ENCODE results near the gene FMNL2.

Gene FMNL2

DNA sequence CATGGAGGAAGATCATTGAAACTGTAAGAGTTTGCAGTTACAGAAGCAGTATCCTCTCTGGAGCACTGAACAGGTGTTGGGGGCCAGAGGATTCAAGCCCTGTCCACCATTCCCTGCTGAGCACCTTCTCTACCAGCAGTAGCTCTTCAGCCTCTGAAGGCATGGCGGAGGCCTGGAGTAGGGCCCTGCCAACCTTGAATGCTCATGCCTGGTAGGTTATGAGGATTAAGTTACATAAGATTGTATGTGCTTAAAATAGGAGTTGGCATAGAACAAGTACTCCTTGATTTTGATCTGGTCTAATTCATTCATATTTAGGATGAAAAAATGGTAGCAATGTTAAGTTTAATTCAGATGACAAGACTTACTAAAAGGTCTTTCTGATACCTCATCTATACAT lies 40.2 kb downstream of the FMNL2 start:
- H3K9me3 ChIP-seq (ENCODE audit: insufficient read depth, low read length), result no peaks in the 10 kb centered on the region
- no peaks in the 10 kb centered on the region for H3K27me3 ChIP-seq (ENCODE audit: low read length)
- TF ChIP-seq EZH2phosphoT487 (conservative IDR thresholded peaks at IDR 0.05; ENCODE audit: low read length), result no peak
- H3K79me2 ChIP-seq (ENCODE audit: insufficient read depth, low read length), result no peaks in the 10 kb centered on the region
- no peak overlapping the region for H3K4me3 ChIP-seq (ENCODE audit: insufficient read depth, low read length, poor library complexity, severe bottlenecking)
- H3K27ac ChIP-seq (ENCODE audit: low read depth, low read length), result no peak overlapping the region
- H2AFZ ChIP-seq (ENCODE audit: low read depth, low read length, severe bottlenecking), result no peak overlapping the region
- H3F3A ChIP-seq (ENCODE audit: insufficient read depth), result no peaks in the 10 kb centered on the region
- no peaks in the 10 kb centered on the region for H3K9me2 ChIP-seq (replicated peaks; ENCODE audit: insufficient read depth, low read length)
- no peak overlapping the region for H3K4me2 ChIP-seq (ENCODE audit: low read depth, low read length, poor library complexity, severe bottlenecking)
- no peaks in the 10 kb centered on the region for H4K20me1 ChIP-seq (ENCODE audit: low read depth, low read length)
- H3K36me3 ChIP-seq (ENCODE audit: low read length), result no peaks in the 10 kb centered on the region
- no peak overlapping the region for H3K9ac ChIP-seq (ENCODE audit: low read length)

DNA sequence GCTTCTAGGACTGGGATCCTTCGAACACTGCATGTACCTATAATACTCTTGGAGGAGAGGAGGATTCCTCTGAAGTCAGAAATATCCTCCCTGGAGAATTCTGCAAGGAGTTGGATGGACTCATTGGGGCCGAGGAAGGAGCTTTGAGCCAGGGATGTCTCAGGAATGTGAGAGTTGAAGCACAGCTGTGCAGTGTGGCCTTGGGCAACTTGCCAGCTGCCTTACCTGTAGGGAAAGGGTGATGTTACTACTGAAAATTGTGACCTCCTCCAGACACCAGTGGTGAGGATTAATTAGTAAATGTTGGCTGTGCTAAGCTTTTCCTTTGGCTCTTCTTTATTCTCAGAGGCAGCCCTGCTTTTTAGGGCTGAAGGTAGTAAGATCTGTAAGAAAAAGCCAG lies 41.4 kb downstream of the FMNL2 start:
- H3K27ac ChIP-seq (ENCODE audit: low read depth, low read length), result no peak overlapping the region
- H3K79me2 ChIP-seq (ENCODE audit: insufficient read depth, low read length), result no peaks in the 10 kb centered on the region
- no peaks in the 10 kb centered on the region for H3K27me3 ChIP-seq (ENCODE audit: low read length)
- H3K36me3 ChIP-seq (ENCODE audit: low read length), result no peaks in the 10 kb centered on the region
- no peak overlapping the region for H3K9ac ChIP-seq (ENCODE audit: low read length)
- no peaks in the 10 kb centered on the region for H3F3A ChIP-seq (ENCODE audit: insufficient read depth)
- H2AFZ ChIP-seq (ENCODE audit: low read depth, low read length, severe bottlenecking), result no peak overlapping the region
- no peak overlapping the region for H3K4me3 ChIP-seq (ENCODE audit: insufficient read depth, low read length, poor library complexity, severe bottlenecking)
- no peaks in the 10 kb centered on the region for H4K20me1 ChIP-seq (ENCODE audit: low read depth, low read length)
- TF ChIP-seq EZH2phosphoT487 (conservative IDR thresholded peaks at IDR 0.05; ENCODE audit: low read length), result no peak
- TF ChIP-seq, protein P1, sequence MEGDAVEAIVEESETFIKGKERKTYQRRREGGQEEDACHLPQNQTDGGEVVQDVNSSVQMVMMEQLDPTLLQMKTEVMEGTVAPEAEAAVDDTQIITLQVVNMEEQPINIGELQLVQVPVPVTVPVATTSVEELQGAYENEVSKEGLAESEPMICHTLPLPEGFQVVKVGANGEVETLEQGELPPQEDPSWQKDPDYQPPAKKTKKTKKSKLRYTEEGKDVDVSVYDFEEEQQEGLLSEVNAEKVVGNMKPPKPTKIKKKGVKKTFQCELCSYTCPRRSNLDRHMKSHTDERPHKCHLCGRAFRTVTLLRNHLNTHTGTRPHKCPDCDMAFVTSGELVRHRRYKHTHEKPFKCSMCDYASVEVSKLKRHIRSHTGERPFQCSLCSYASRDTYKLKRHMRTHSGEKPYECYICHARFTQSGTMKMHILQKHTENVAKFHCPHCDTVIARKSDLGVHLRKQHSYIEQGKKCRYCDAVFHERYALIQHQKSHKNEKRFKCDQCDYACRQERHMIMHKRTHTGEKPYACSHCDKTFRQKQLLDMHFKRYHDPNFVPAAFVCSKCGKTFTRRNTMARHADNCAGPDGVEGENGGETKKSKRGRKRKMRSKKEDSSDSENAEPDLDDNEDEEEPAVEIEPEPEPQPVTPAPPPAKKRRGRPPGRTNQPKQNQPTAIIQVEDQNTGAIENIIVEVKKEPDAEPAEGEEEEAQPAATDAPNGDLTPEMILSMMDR (IDR thresholded peaks at IDR 0.05; ENCODE audit: insufficient read depth, low read length, poor library complexity, severe bottlenecking), result no peak
- H3K9me3 ChIP-seq (ENCODE audit: insufficient read depth, low read length), result no peaks in the 10 kb centered on the region
- no peak overlapping the region for H3K4me2 ChIP-seq (ENCODE audit: low read depth, low read length, poor library complexity, severe bottlenecking)
- no peaks in the 10 kb centered on the region for H3K9me2 ChIP-seq (replicated peaks; ENCODE audit: insufficient read depth, low read length)

DNA sequence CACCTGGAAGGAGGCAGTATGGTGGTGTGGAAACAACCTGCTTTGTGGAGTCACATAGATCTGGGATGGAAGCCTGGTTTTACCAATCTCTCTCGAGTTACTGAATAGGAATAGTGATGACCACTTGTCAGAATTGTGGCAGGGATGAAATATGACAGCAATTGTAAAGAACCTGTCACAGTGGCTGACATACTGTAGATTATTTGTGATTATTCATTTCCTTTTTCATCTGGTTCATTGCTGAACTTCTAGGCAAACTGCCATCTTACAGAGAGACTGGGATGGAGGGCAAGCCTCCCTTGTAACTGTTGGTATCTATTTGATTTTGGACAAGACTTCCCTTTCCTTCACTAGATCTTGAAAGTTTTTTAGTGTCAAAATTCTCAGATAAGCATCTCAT lies 42.0 kb downstream of the FMNL2 start:
- Histone ChIP-seq H3K9ac (ENCODE audit: low read length) (no peak overlapping the region), H3K36me3 (ENCODE audit: low read length) (no peaks in the 10 kb centered on the region), H3K79me2 (ENCODE audit: insufficient read depth, low read length) (no peaks in the 10 kb centered on the region), H3K9me2 (replicated peaks; ENCODE audit: insufficient read depth, low read length) (no peaks in the 10 kb centered on the region), H3K4me3 (ENCODE audit: insufficient read depth, low read length, poor library complexity, severe bottlenecking) (no peak overlapping the region), H4K20me1 (ENCODE audit: low read depth, low read length) (no peaks in the 10 kb centered on the region), H3K27ac (ENCODE audit: low read depth, low read length) (no peak overlapping the region), H3K9me3 (ENCODE audit: insufficient read depth, low read length) (no peaks in the 10 kb centered on the region), H3K4me2 (ENCODE audit: low read depth, low read length, poor library complexity, severe bottlenecking) (no peak overlapping the region), H3F3A (ENCODE audit: insufficient read depth) (no peaks in the 10 kb centered on the region), H3K27me3 (ENCODE audit: low read length) (no peaks in the 10 kb centered on the region), H2AFZ (ENCODE audit: low read depth, low read length, severe bottlenecking) (no peak overlapping the region)
- no peak for TF ChIP-seq EZH2phosphoT487 (conservative IDR thresholded peaks at IDR 0.05; ENCODE audit: low read length)
- TF ChIP-seq, protein P1 (IDR thresholded peaks at IDR 0.05; ENCODE audit: insufficient read depth, low read length, poor library complexity, severe bottlenecking), result no peak

DNA sequence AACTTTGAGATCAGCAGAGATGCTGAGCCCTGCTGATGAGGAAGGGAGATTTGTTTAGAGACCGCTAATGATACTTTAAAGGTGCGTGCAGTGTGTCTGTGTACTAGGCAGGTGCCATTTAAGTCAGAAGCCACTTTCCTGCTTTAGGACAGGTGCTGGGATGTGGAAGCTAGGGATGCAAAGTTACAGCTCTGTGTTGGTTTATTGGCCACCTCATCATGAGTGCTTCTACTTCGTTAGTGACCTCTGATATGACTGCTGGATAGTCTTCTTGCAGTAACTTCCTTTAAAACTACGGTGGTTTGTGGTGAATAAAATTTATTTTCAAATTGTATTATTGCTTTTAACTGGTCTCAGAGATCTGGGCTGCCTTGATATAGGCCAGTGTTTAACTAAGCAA lies 44.1 kb downstream of the FMNL2 start:
- no peaks in the 10 kb centered on the region for H3K27me3 ChIP-seq (ENCODE audit: low read length)

More for the DNA sequence above, 44.1 kb downstream of the FMNL2 start:
- TF ChIP-seq, protein P1 (IDR thresholded peaks at IDR 0.05; ENCODE audit: insufficient read depth, low read length, poor library complexity, severe bottlenecking), result no peak
- TF ChIP-seq EZH2phosphoT487 (conservative IDR thresholded peaks at IDR 0.05; ENCODE audit: low read length), result no peak
- Histone ChIP-seq H3K4me2 (ENCODE audit: low read depth, low read length, poor library complexity, severe bottlenecking) (no peak overlapping the region), H3K79me2 (ENCODE audit: insufficient read depth, low read length) (no peaks in the 10 kb centered on the region), H3K9ac (ENCODE audit: low read length) (no peak overlapping the region), H3F3A (ENCODE audit: insufficient read depth) (no peaks in the 10 kb centered on the region), H3K36me3 (ENCODE audit: low read length) (no peaks in the 10 kb centered on the region), H3K4me3 (ENCODE audit: insufficient read depth, low read length, poor library complexity, severe bottlenecking) (no peak overlapping the region), H2AFZ (ENCODE audit: low read depth, low read length, severe bottlenecking) (no peak overlapping the region), H3K9me3 (ENCODE audit: insufficient read depth, low read length) (no peaks in the 10 kb centered on the region), H3K27ac (ENCODE audit: low read depth, low read length) (no peak overlapping the region), H4K20me1 (ENCODE audit: low read depth, low read length) (no peaks in the 10 kb centered on the region), H3K9me2 (replicated peaks; ENCODE audit: insufficient read depth, low read length) (no peaks in the 10 kb centered on the region)

Measured in SU-DHL-6 (cell line).